Naive thymus-derived CD4-positive, alpha-beta T cell (primary cell): ENCODE data around the gene CAPN7. TPM values are rescaled to one million over a fixed set of nuclear protein-coding genes. Genes with fewer than 3 reads are reported as not detected.
"Not testable (repeated sequence)": the region's sequence is repeated elsewhere in the genome, so short reads cannot be mapped to it uniquely, and the experiment has no call there.

Experiments
- ATAC-seq: fragments of 150-1000 bp; cut with Tn5 transposase; 2 replicates; pipeline ENCODE4 v1.10.0; 2021; ENCODE audit warnings: mild to moderate bottlenecking, moderate library complexity
- CTCF ChIA-PET: fragments of 350-600 bp; sonication (Branson Sonifier 250); formaldehyde crosslinking; loops from one replicate; lab custom pipeline; 2021; ENCODE audit warnings: antibody characterized with exemption; lab: Charles Lee
- POLR2A ChIA-PET: fragments of 350-600 bp; sonication (Branson Sonifier 250); formaldehyde crosslinking; loops from one replicate; lab custom pipeline; 2021; ENCODE audit warnings: antibody characterized with exemption, inconsistent platforms; lab: Charles Lee
- DNase-seq, 9 donors: peaks; one replicate each; pipeline versions ENCODE4 v3.0.0 to v3.0.0-alpha.2; 2020 to 2022; ENCODE audit warnings: mixed read lengths in 1 of 9
- H3K27ac ChIP-seq: one replicate; pipeline ENCODE4 v1.7.0; 2013; ENCODE audit warnings: mild to moderate bottlenecking, low read depth, low read length, moderate library complexity
- H3K27me3 ChIP-seq, 2 donors: one replicate each; pipeline ENCODE4 v1.7.0; 2013; ENCODE audit warnings: low read length in 2 of 2, mild to moderate bottlenecking in 2 of 2, moderate library complexity in 2 of 2; ENCODE audit not compliant: control insufficient read depth in 2 of 2, insufficient read depth in 2 of 2
- H3K36me3 ChIP-seq, 3 experiments: 1 replicate in 2 of 3; 2 replicates in 1 of 3; pipeline ENCODE4 v1.7.0; 2013; ENCODE audit warnings: low read length in 3 of 3, mild to moderate bottlenecking in 3 of 3, moderate library complexity in 1 of 3; ENCODE audit not compliant: insufficient read depth in 3 of 3, control insufficient read depth in 2 of 3
- H3K4me1 ChIP-seq, 2 donors: one replicate each; pipeline ENCODE4 v1.7.0; 2013; ENCODE audit warnings: low read length in 2 of 2, mild to moderate bottlenecking in 2 of 2, moderate library complexity in 1 of 2; ENCODE audit not compliant: control insufficient read depth in 2 of 2, insufficient read depth in 2 of 2
- H3K4me3 ChIP-seq: 2 replicates; pipeline ENCODE4 v1.7.0; 2013; ENCODE audit warnings: mild to moderate bottlenecking, low read length
- H3K9me3 ChIP-seq, 3 experiments: 1 replicate in 2 of 3; 2 replicates in 1 of 3; pipeline ENCODE4 v1.7.0; 2013; ENCODE audit warnings: low read length in 3 of 3; ENCODE audit not compliant: control insufficient read depth in 2 of 3
- H3K27ac Mint-ChIP-seq, 9 donors: one replicate each; pipeline ENCODE4 v1.8.0; 2020 to 2022; ENCODE audit warnings: mixed read lengths in 9 of 9, mild to moderate bottlenecking in 8 of 9, moderate library complexity in 5 of 9, inconsistent platforms in 2 of 9
- H3K27me3 Mint-ChIP-seq, 5 donors: one replicate each; pipeline ENCODE4 v1.8.0; 2021 to 2022; ENCODE audit warnings: mixed read lengths in 5 of 5, mild to moderate bottlenecking in 1 of 5
- H3K36me3 Mint-ChIP-seq, 5 donors: one replicate each; pipeline ENCODE4 v1.8.0; 2020 to 2022; ENCODE audit warnings: mixed read lengths in 5 of 5, mild to moderate bottlenecking in 3 of 5, inconsistent platforms in 1 of 5
- H3K4me1 Mint-ChIP-seq, 7 donors: one replicate each; pipeline ENCODE4 v1.8.0; 2020 to 2022; ENCODE audit warnings: mixed read lengths in 7 of 7, mild to moderate bottlenecking in 3 of 7, inconsistent platforms in 1 of 7
- H3K4me3 Mint-ChIP-seq, 10 donors: one replicate each; pipeline ENCODE4 v1.8.0; 2020 to 2022; ENCODE audit warnings: mild to moderate bottlenecking in 10 of 10, mixed read lengths in 10 of 10, moderate library complexity in 6 of 10, inconsistent platforms in 2 of 10
- H3K9me3 Mint-ChIP-seq, 11 donors: one replicate each; pipeline ENCODE4 v1.8.0; 2020 to 2022; ENCODE audit warnings: mixed read lengths in 11 of 11, mild to moderate bottlenecking in 4 of 11, inconsistent platforms in 1 of 11, moderate library complexity in 1 of 11
- intact Hi-C, 2 donors: fragments of 100-400 bp; cut with micrococcal nuclease; formaldehyde crosslinking; loops; one replicate each; pipeline ENCODE4 v1.15.1; 2023
- polyA plus RNA-seq, 2 donors: library from polyadenylated mRNA; unstranded; fragments of 300-500 nt; fragmentation: Illumina TruSeq; gene quantifications; one replicate each; pipeline ENCODE4 v1.2.3, GENCODE V29; 2021
- total RNA-seq, 6 experiments: library from RNA in 5 of 6; stranded (reverse) in 5 of 6; gene quantifications; 1 replicate in 5 of 6; 2 replicates in 1 of 6; pipeline ENCODE4 v1.2.3 and lab custom pipeline; 2021 to 2026

The CAPN7 gene
- total and polyA plus RNA-seq, 7 experiments from 2014 or later, result 23.4 to 104 (median 61.5) TPM

DNA sequence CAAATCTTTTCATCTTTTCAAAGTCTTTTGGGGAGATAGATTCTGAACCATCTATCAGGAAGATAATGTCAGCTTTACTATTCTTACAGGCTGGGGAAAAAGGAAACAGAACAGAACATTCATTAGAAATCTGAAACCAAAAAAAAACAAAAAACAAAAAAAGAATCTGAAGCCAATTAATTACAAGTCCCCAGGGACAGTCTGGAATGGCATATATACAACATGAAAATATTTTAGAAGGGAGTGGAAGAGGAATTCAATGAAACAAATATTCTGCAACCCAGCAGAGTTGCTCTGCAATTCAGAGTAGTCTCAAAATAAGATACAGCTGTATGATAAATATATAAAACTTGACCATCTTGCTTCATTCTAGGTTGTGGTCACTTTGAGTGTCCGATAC is 41.7 kb upstream of the CAPN7 start:
- H3K36me3 Mint-ChIP-seq, result peaks cover 0 to 2% (median 0%) of the 10 kb centered on the region in 5 donors
- intact Hi-C loops, result no loop called here
- Histone ChIP-seq H3K4me3 (no peak overlapping the region), H3K27me3 (no peaks in the 10 kb centered on the region), H3K4me1 (no peaks in the 10 kb centered on the region), H3K9me3 (no peaks in the 10 kb centered on the region), H3K27ac (no peak overlapping the region), H3K36me3 (no peaks in the 10 kb centered on the region)
- no peak overlapping the region for H3K27ac Mint-ChIP-seq
- ATAC-seq (no peak), DNase-seq (no peak)
- ChIA-PET POLR2A (no interaction called here), CTCF (no interaction called here)
- peaks cover 0 to 9% (median 0%) of the 10 kb centered on the region in 11 donors for H3K9me3 Mint-ChIP-seq
- H3K4me3 Mint-ChIP-seq, result no peak overlapping the region
- H3K4me1 Mint-ChIP-seq, result peaks cover 0 to 7% (median 0%) of the 10 kb centered on the region in 7 donors
- peaks cover 0 to 7% (median 0%) of the 10 kb centered on the region in 5 donors for H3K27me3 Mint-ChIP-seq

DNA sequence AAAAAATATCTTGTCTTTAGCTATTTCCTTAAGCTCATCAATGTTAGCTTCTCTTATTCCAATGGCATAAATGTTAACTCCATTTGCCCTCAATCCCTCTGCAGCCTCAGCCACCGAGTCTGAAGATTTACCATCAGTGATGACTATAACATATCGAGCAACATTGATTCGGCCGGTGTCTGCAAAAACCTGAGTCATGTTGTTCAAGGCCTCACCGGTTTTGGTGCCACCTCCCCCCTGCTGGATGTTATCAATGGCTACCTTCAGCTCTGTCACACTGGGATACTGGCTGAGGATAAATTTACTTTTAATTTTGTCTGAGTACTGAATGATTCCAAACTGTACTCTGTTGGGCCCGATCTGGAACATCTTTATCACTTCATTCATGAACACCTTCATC is 41.0 kb upstream of the CAPN7 start:
- ATAC-seq (no peak), DNase-seq (no peak)
- POLR2A ChIA-PET, result no interaction called here
- Histone ChIP-seq H3K4me1 (no peaks in the 10 kb centered on the region), H3K27me3 (no peaks in the 10 kb centered on the region), H3K9me3 (no peaks in the 10 kb centered on the region), H3K27ac (no peak overlapping the region), H3K4me3 (no peak overlapping the region), H3K36me3 (no peaks in the 10 kb centered on the region)
- peaks cover 0 to 9% (median 0%) of the 10 kb centered on the region in 11 donors for H3K9me3 Mint-ChIP-seq
- no peak overlapping the region for H3K27ac Mint-ChIP-seq
- H3K27me3 Mint-ChIP-seq, result peaks cover 0 to 9% (median 0%) of the 10 kb centered on the region in 5 donors
- intact Hi-C loops, result no loop called here
- no peak overlapping the region for H3K4me3 Mint-ChIP-seq
- peaks cover 0 to 2% (median 0%) of the 10 kb centered on the region in 7 donors for H3K4me1 Mint-ChIP-seq
- CTCF ChIA-PET, result interaction anchor here (0.6 kb wide), 1 partner anchor 885 kb away, joined by 4 read pairs; no protein-coding TSS in a partner anchor
- H3K36me3 Mint-ChIP-seq, result peaks cover 0 to 2% (median 0%) of the 10 kb centered on the region in 5 donors

DNA sequence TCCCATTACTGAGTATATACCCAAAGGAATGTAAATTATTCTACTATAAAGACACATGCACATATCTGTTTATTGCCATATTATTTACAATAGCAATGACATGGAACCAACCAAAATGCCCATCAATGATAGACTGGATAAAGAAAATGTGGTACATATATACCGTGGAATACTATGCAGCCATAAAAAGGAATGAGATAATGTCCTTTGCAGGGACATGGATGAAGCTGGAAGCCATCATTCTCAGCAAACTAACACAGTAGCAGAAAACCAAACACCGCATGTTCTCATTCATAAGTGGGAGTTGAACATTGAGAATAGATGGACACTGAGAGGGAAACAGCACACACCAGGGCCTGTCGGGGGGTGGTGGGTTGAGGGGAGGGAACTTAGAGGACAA is 39.7 kb upstream of the CAPN7 start:
- intact Hi-C loops, H3K4me3 Mint-ChIP-seq, H3K9me3 Mint-ChIP-seq, CTCF ChIA-PET, H3K9me3 ChIP-seq, H3K27me3 ChIP-seq, POLR2A ChIA-PET, H3K4me1 Mint-ChIP-seq, DNase-seq, ATAC-seq, H3K36me3 ChIP-seq, H3K4me3 ChIP-seq, H3K36me3 Mint-ChIP-seq, H3K27ac ChIP-seq, H3K4me1 ChIP-seq, H3K27ac Mint-ChIP-seq: not testable (repeated sequence)
- H3K27me3 Mint-ChIP-seq, result peaks cover 0 to 13% (median 0%) of the 10 kb centered on the region in 5 donors

DNA sequence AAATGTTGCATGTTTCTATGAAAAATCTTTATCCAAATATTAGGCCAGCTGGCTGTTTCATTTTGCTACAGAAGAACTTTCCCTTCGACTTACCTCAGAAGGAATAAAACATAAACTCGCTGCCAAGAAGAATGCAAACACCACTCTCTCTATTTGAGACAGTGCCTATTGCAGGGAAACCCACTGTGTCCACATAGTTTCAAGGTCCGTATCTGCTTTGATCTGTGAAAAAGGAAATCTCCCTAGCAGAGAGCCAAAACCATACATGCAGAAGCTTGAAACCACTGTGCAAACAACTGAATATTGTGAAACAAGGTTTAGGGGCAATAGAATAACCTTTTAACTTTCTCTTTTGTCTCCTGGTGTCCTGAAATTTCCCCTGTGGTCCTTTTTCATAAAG is 35.0 kb upstream of the CAPN7 start:
- H3K9me3 Mint-ChIP-seq, result peaks cover 0 to 1% (median 0%) of the 10 kb centered on the region in 11 donors
- ATAC-seq (no peak), DNase-seq (no peak)
- intact Hi-C loops, result no loop called here
- peaks cover 0 to 4% (median 0%) of the 10 kb centered on the region in 7 donors for H3K4me1 Mint-ChIP-seq
- no peaks in the 10 kb centered on the region for H3K36me3 ChIP-seq
- ChIA-PET CTCF (interaction anchor here (0.7 kb wide), 1 partner anchor 216 kb away, joined by 3 read pairs; no protein-coding TSS in a partner anchor), POLR2A (interaction anchor here (0.6 kb wide), 1 partner anchor 32 kb away, joined by 3 read pairs; no protein-coding TSS in a partner anchor)
- H3K9me3 ChIP-seq, result no peaks in the 10 kb centered on the region
- no peak overlapping the region for H3K27ac ChIP-seq
- H3K4me3 ChIP-seq, result no peak overlapping the region
- H3K27me3 Mint-ChIP-seq, result peaks cover 13 to 46% (median 20%) of the 10 kb centered on the region in 5 donors
- no peaks in the 10 kb centered on the region for H3K4me1 ChIP-seq
- H3K27ac Mint-ChIP-seq, result no peak overlapping the region
- H3K27me3 ChIP-seq, result no peaks in the 10 kb centered on the region
- no peaks in the 10 kb centered on the region for H3K36me3 Mint-ChIP-seq
- H3K4me3 Mint-ChIP-seq, result no peak overlapping the region

DNA sequence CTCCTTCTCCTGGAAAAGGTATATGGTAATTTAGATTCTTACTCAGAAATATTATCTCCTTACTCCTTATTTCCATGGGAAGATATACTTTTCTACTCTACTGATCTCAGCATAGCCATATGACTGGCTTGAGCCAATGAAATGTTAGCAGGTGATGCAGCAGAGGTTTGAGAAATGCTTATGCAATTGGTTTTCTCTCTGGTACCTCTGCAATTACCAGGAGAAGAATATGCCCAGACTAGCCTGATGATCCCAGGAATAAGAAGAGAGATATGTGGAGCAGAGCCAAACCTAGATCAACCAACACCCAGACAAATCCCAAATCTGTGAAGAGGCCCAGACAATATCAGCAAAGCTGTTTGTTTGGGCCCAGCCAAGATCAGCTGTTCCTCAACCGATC is 33.2 kb upstream of the CAPN7 start:
- Histone ChIP-seq H3K27ac (no peak overlapping the region), H3K27me3 (no peaks in the 10 kb centered on the region), H3K4me3 (no peak overlapping the region), H3K9me3 (no peaks in the 10 kb centered on the region), H3K4me1 (no peaks in the 10 kb centered on the region), H3K36me3 (no peaks in the 10 kb centered on the region)
- Mint-ChIP-seq H3K36me3 (no peaks in the 10 kb centered on the region), H3K27me3 (peaks cover 13 to 50% (median 23%) of the 10 kb centered on the region in 5 donors), H3K4me3 (no peak overlapping the region), H3K9me3 (peaks cover 0 to 1% (median 0%) of the 10 kb centered on the region in 11 donors), H3K27ac (no peak overlapping the region), H3K4me1 (peaks cover 0 to 4% (median 0%) of the 10 kb centered on the region in 7 donors)
- intact Hi-C loops, result no loop called here
- ChIA-PET CTCF (no interaction called here), POLR2A (no interaction called here)
- ATAC-seq (no peak), DNase-seq (no peak)

DNA sequence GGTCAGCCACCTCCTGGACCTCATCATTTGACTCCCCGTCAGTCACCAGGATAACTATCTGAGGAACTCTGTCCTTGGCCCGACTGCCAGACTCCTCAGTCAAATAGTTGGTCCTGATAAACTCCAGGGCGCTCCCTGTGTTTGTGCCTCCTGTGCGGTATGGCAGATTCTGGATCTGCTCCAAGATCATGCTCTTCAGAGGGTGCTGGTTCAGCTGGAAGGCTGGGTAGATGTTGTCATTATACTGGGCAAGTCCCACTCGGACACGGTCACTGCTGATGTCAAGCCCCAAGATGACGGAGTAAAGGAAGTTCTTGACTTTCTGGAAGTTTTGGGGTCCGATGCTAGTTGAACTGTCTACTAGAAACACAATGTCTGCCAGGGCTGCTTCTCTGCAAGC is 31.1 kb upstream of the CAPN7 start:
- Mint-ChIP-seq H3K9me3 (peaks cover 0 to 1% (median 0%) of the 10 kb centered on the region in 11 donors), H3K4me1 (peaks cover 0 to 8% (median 4%) of the 10 kb centered on the region in 7 donors), H3K27me3 (peaks cover 13 to 57% (median 23%) of the 10 kb centered on the region in 5 donors), H3K27ac (no peak overlapping the region), H3K4me3 (no peak overlapping the region), H3K36me3 (no peaks in the 10 kb centered on the region)
- ChIA-PET POLR2A (no interaction called here), CTCF (no interaction called here)
- no peak for ATAC-seq
- no peaks in the 10 kb centered on the region for H3K4me1 ChIP-seq
- H3K9me3 ChIP-seq, result no peaks in the 10 kb centered on the region
- no peaks in the 10 kb centered on the region for H3K36me3 ChIP-seq
- H3K27ac ChIP-seq, result no peak overlapping the region
- no peaks in the 10 kb centered on the region for H3K27me3 ChIP-seq
- no peak for DNase-seq
- no peak overlapping the region for H3K4me3 ChIP-seq
- intact Hi-C loops, result no loop called here

DNA sequence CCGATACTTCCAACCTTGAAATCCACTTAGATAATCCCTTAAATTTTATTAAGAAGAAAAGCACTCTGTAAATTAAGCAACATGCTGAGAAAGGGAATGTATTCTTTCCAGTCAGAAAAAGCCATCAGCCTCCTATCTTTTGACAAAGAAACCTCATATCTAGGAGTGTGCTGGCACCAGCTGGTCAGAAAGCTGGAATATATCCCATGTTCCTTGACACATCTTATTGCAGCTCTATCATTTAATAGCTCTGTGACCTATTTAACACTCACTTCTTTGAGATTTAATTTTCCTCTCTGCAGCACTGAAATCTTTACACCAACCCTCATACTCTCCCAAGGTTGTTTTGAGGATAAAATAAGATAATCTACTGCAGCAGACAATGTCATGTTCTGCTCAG is 30.4 kb upstream of the CAPN7 start:
- Mint-ChIP-seq H3K36me3 (no peaks in the 10 kb centered on the region), H3K4me3 (no peak overlapping the region), H3K9me3 (peaks cover 0 to 1% (median 0%) of the 10 kb centered on the region in 11 donors), H3K4me1 (peaks cover 0 to 14% (median 11%) of the 10 kb centered on the region in 7 donors), H3K27me3 (peaks cover 13 to 57% (median 23%) of the 10 kb centered on the region in 5 donors), H3K27ac (no peak overlapping the region)
- ChIA-PET POLR2A (no interaction called here), CTCF (no interaction called here)
- no peak for DNase-seq
- no peaks in the 10 kb centered on the region for H3K36me3 ChIP-seq
- intact Hi-C loops, result no loop called here
- no peaks in the 10 kb centered on the region for H3K4me1 ChIP-seq
- ATAC-seq, result no peak
- no peaks in the 10 kb centered on the region for H3K9me3 ChIP-seq
- no peak overlapping the region for H3K4me3 ChIP-seq
- no peaks in the 10 kb centered on the region for H3K27me3 ChIP-seq
- no peak overlapping the region for H3K27ac ChIP-seq
